AG10803 (cell line): ENCODE data around the gene CALM1.

Experiments used
- DNase-seq: peaks from one replicate; pipeline ENCODE4 v3.0.0; 2010; ENCODE audit warnings: low read depth
- H3K4me3 ChIP-seq: 2 replicates; pipeline ENCODE4 v1.5.1; 2011; ENCODE audit warnings: mild to moderate bottlenecking, low read length, control low read depth
- CTCF ChIP-seq: conservative IDR thresholded peaks from 2 replicates; pipeline ENCODE4 v1.5.1; 2011; ENCODE audit warnings: mild to moderate bottlenecking, low read length, control low read depth, inconsistent platforms

CALM1 gene

GRCh38 chr14:90358359-90358758 lies 38.5 kb upstream of the CALM1 start:
- H3K4me3 ChIP-seq = no peak overlapping the region
- DNase-seq = no peak
- no peak for TF ChIP-seq CTCF

GRCh38 chr14:90361865-90362557 lies 34.8 kb upstream of the CALM1 start:
- no peak for TF ChIP-seq CTCF

GRCh38 chr14:90362558-90362896 lies 34.3 kb upstream of the CALM1 start:
- DNase-seq = no peak
- H3K4me3 ChIP-seq = no peak overlapping the region
- TF ChIP-seq CTCF = no peak

More at GRCh38 chr14:90361865-90362557, 34.8 kb upstream of the CALM1 start:
- DNase-seq = no peak
- no peak overlapping the region for H3K4me3 ChIP-seq

- no peak overlapping the region for H3K4me3 ChIP-seq
- DNase-seq = peak; percentile 52
- no peak; the same call in 1 of the 2 replicates for TF ChIP-seq CTCF
These were observed 27.7 kb upstream of the CALM1 start for GRCh38 chr14:90368946-90369721.

GRCh38 chr14:90373887-90374286 lies 22.9 kb upstream of the CALM1 start:
- H3K4me3 ChIP-seq = no peak overlapping the region
- TF ChIP-seq CTCF = no peak
- DNase-seq = no peak

GRCh38 chr14:90374813-90375212 lies 22.0 kb upstream of the CALM1 start:
- H3K4me3 ChIP-seq = no peak overlapping the region
- no peak for DNase-seq
- no peak for TF ChIP-seq CTCF

- no peak overlapping the region for H3K4me3 ChIP-seq
- DNase-seq = no peak
- TF ChIP-seq CTCF = no peak
These were observed 20.9 kb upstream of the CALM1 start for GRCh38 chr14:90375934-90376333.
